Stimulated activated naive B cell treated with anti-CD40 and anti-IgM and Interleukin-4, amounts not matched to agents 10 μg/mL and 1 μg/mL and 100 μg/mL, for 72 hours (primary cell): Measurements from ENCODE around the gene GNLY.
"Not testable (repeated sequence)": the region's sequence is repeated elsewhere in the genome, so short reads cannot be mapped to it uniquely, and the experiment has no call there.

Experiments
- ATAC-seq, 2 donors: fragments of 150-1000 bp; cut with Tn5 transposase; replicated peaks; 2 replicates each; pipeline ENCODE4 v1.10.0; 2021; ENCODE audit warnings: moderate library complexity in 1 of 2
- DNase-seq: peaks from one replicate; pipeline ENCODE4 v3.0.0; 2021
- H3K27ac Mint-ChIP-seq: one replicate; pipeline ENCODE4 v1.8.0; 2022; ENCODE audit warnings: mild to moderate bottlenecking, mixed read lengths
- H3K27me3 Mint-ChIP-seq, 2 donors: one replicate each; pipeline ENCODE4 v1.8.0; 2022; ENCODE audit warnings: mixed read lengths in 2 of 2
- H3K36me3 Mint-ChIP-seq, 2 donors: one replicate each; pipeline ENCODE4 v1.8.0; 2022; ENCODE audit warnings: mixed read lengths in 2 of 2, mild to moderate bottlenecking in 1 of 2
- H3K4me1 Mint-ChIP-seq, 2 donors: one replicate each; pipeline ENCODE4 v1.8.0; 2022; ENCODE audit warnings: mixed read lengths in 2 of 2, mild to moderate bottlenecking in 1 of 2
- H3K4me3 Mint-ChIP-seq, 2 donors: one replicate each; pipeline ENCODE4 v1.8.0; 2022; ENCODE audit warnings: mild to moderate bottlenecking in 2 of 2, mixed read lengths in 2 of 2, moderate library complexity in 1 of 2
- H3K9me3 Mint-ChIP-seq, 2 donors: one replicate each; pipeline ENCODE4 v1.8.0; 2022; ENCODE audit warnings: mixed read lengths in 2 of 2, mild to moderate bottlenecking in 1 of 2

The GNLY gene

GRCh38 chr2:85694052-85695025 is at the start of gene GNLY:
Gene GNLY (plus strand): TSS chr2:85694358. CDS start chr2:85694419, 61 bp downstream.
- no peaks in the 10 kb centered on the region for H3K9me3 Mint-ChIP-seq
- H3K27me3 Mint-ChIP-seq = peaks cover 8 to 12% of the 10 kb centered on the region in 2 donors
- DNase-seq (no peak), ATAC-seq (no peak)
- H3K27ac Mint-ChIP-seq = no peak within 1 kb of the TSS
- H3K4me3 Mint-ChIP-seq = no peak within 1 kb of the TSS
- no peaks in the 10 kb centered on the region for H3K4me1 Mint-ChIP-seq
- H3K36me3 Mint-ChIP-seq = no peaks in the 10 kb centered on the region

- Mint-ChIP-seq H3K4me1 (peaks cover 5 to 19% of the 10 kb centered on the region in 2 donors), H3K27ac (no peak overlapping the region), H3K36me3 (peaks cover 50 to 59% of the 10 kb centered on the region in 2 donors), H3K9me3 (no peaks in the 10 kb centered on the region), H3K27me3 (no peaks in the 10 kb centered on the region), H3K4me3 (no peak overlapping the region)
- ATAC-seq (no peak), DNase-seq (no peak)
Observed at GRCh38 chr2:85644909-85645308, 49.2 kb upstream of the GNLY start.

GRCh38 chr2:85646166-85646565 is 48.0 kb upstream of the GNLY start:
- H3K27ac Mint-ChIP-seq = no peak overlapping the region
- H3K4me3 Mint-ChIP-seq = no peak overlapping the region
- H3K9me3 Mint-ChIP-seq = no peaks in the 10 kb centered on the region
- ATAC-seq = no peak
- H3K4me1 Mint-ChIP-seq = peaks cover 5 to 19% of the 10 kb centered on the region in 2 donors
- H3K27me3 Mint-ChIP-seq = no peaks in the 10 kb centered on the region
- no peak for DNase-seq
- peaks cover 42 to 52% of the 10 kb centered on the region in 2 donors for H3K36me3 Mint-ChIP-seq

- Mint-ChIP-seq H3K4me1 (peaks cover 5 to 19% of the 10 kb centered on the region in 2 donors), H3K27me3 (no peaks in the 10 kb centered on the region), H3K9me3 (no peaks in the 10 kb centered on the region), H3K27ac (no peak overlapping the region), H3K4me3 (no peak overlapping the region), H3K36me3 (peaks cover 37 to 45% of the 10 kb centered on the region in 2 donors)
- ATAC-seq = peak; percentile 92 to 96
- peak; percentile 21 for DNase-seq
Observed at GRCh38 chr2:85647823-85648526, 46.2 kb upstream of the GNLY start.

GRCh38 chr2:85648619-85649018 is 45.5 kb upstream of the GNLY start:
- H3K4me1 Mint-ChIP-seq = peaks cover 5 to 19% of the 10 kb centered on the region in 2 donors
- H3K27ac Mint-ChIP-seq = no peak overlapping the region
- no peak for DNase-seq
- H3K9me3 Mint-ChIP-seq = no peaks in the 10 kb centered on the region
- ATAC-seq = peak; percentile 57
- no peak overlapping the region for H3K4me3 Mint-ChIP-seq
- H3K27me3 Mint-ChIP-seq = no peaks in the 10 kb centered on the region
- peaks cover 38 to 45% of the 10 kb centered on the region in 2 donors for H3K36me3 Mint-ChIP-seq

- Mint-ChIP-seq H3K27me3 (no peaks in the 10 kb centered on the region), H3K4me1 (peaks cover 5 to 19% of the 10 kb centered on the region in 2 donors), H3K9me3 (no peaks in the 10 kb centered on the region), H3K36me3 (peaks cover 41 to 50% of the 10 kb centered on the region in 2 donors), H3K27ac (no peak overlapping the region), H3K4me3 (no peak overlapping the region)
- DNase-seq = no peak
- ATAC-seq = no peak
Observed at GRCh38 chr2:85649201-85650190, 44.7 kb upstream of the GNLY start.

GRCh38 chr2:85650456-85650855 is 43.7 kb upstream of the GNLY start:
- H3K9me3 Mint-ChIP-seq = no peaks in the 10 kb centered on the region
- H3K4me1 Mint-ChIP-seq = peaks cover 5 to 19% of the 10 kb centered on the region in 2 donors
- ATAC-seq = no peak
- H3K27me3 Mint-ChIP-seq = no peaks in the 10 kb centered on the region
- no peak overlapping the region for H3K27ac Mint-ChIP-seq
- H3K36me3 Mint-ChIP-seq = peaks cover 41 to 50% of the 10 kb centered on the region in 2 donors
- DNase-seq = no peak
- H3K4me3 Mint-ChIP-seq = no peak overlapping the region

- no peak overlapping the region for H3K27ac Mint-ChIP-seq
- peaks cover 5 to 19% of the 10 kb centered on the region in 2 donors for H3K4me1 Mint-ChIP-seq
- DNase-seq (no peak), ATAC-seq (no peak)
- H3K27me3 Mint-ChIP-seq = no peaks in the 10 kb centered on the region
- H3K4me3 Mint-ChIP-seq = no peak overlapping the region
- H3K9me3 Mint-ChIP-seq = no peaks in the 10 kb centered on the region
- H3K36me3 Mint-ChIP-seq = peaks cover 39 to 51% of the 10 kb centered on the region in 2 donors
Observed at GRCh38 chr2:85651097-85651496, 43.1 kb upstream of the GNLY start.

GRCh38 chr2:85652056-85652455 is 42.1 kb upstream of the GNLY start:
- Mint-ChIP-seq H3K36me3 (peaks cover 42 to 53% of the 10 kb centered on the region in 2 donors), H3K4me1 (peaks cover 5 to 18% of the 10 kb centered on the region in 2 donors), H3K27ac (no peak overlapping the region), H3K9me3 (no peaks in the 10 kb centered on the region), H3K27me3 (no peaks in the 10 kb centered on the region), H3K4me3 (no peak overlapping the region)
- DNase-seq (no peak), ATAC-seq (no peak)

GRCh38 chr2:85653996-85654395 is 40.2 kb upstream of the GNLY start:
- Mint-ChIP-seq H3K27ac (peak overlapping the region; percentile 56), H3K36me3 (peaks cover 32 to 50% of the 10 kb centered on the region in 2 donors), H3K27me3 (no peaks in the 10 kb centered on the region), H3K4me1 (no peaks in the 10 kb centered on the region), H3K9me3 (no peaks in the 10 kb centered on the region), H3K4me3 (no peak overlapping the region)
- no peak for DNase-seq
- no peak for ATAC-seq

GRCh38 chr2:85655961-85656417 is 38.2 kb upstream of the GNLY start:
- DNase-seq (no peak), ATAC-seq (no peak)
- Mint-ChIP-seq H3K9me3 (no peaks in the 10 kb centered on the region), H3K36me3 (peaks cover 29 to 45% of the 10 kb centered on the region in 2 donors), H3K27ac (no peak overlapping the region), H3K4me1 (no peaks in the 10 kb centered on the region), H3K27me3 (no peaks in the 10 kb centered on the region), H3K4me3 (no peak overlapping the region)

GRCh38 chr2:85656468-85656867 is 37.7 kb upstream of the GNLY start:
- no peak overlapping the region for H3K27ac Mint-ChIP-seq
- H3K9me3 Mint-ChIP-seq = no peaks in the 10 kb centered on the region
- no peaks in the 10 kb centered on the region for H3K27me3 Mint-ChIP-seq
- no peak overlapping the region for H3K4me3 Mint-ChIP-seq
- H3K4me1 Mint-ChIP-seq = no peaks in the 10 kb centered on the region
- peaks cover 29 to 42% of the 10 kb centered on the region in 2 donors for H3K36me3 Mint-ChIP-seq
- ATAC-seq (no peak), DNase-seq (no peak)

GRCh38 chr2:85657399-85657798 is 36.8 kb upstream of the GNLY start:
- DNase-seq, ATAC-seq, H3K4me1 Mint-ChIP-seq, H3K9me3 Mint-ChIP-seq, H3K27me3 Mint-ChIP-seq, H3K4me3 Mint-ChIP-seq: not testable (repeated sequence)
- Mint-ChIP-seq H3K27ac (peak overlapping the region; percentile 28), H3K36me3 (peaks cover 24 to 40% of the 10 kb centered on the region in 2 donors)
